H1 (cell line): ENCODE data around the gene TMPRSS9. TPM values are rescaled to one million over a fixed set of nuclear protein-coding genes. Genes with fewer than 3 reads are reported as not detected.

Experiments used
- GABPA ChIP-seq: IDR thresholded peaks from 2 replicates; pipeline ENCODE4 v1.6.1; 2011; ENCODE audit warnings: mild to moderate bottlenecking, low read length, moderate library complexity, borderline replicate concordance; ENCODE audit not compliant: insufficient read depth
- HDAC6 ChIP-seq: IDR thresholded peaks from one replicate; pipeline ENCODE4 v1.7.1; 2012; ENCODE audit warnings: low read depth, mild to moderate bottlenecking, inconsistent platforms, low read length, moderate library complexity
- POLR2A ChIP-seq, 2 experiments: IDR thresholded peaks; 1 replicate in 1 of 2; 2 replicates in 1 of 2; pipeline ENCODE4 v1.6.1; 2011; ENCODE audit warnings: low read depth in 2 of 2, low read length in 2 of 2, mild to moderate bottlenecking in 2 of 2; ENCODE audit errors: control extremely low read depth in 1 of 2
- RNF2 ChIP-seq: fragments of 200-900, 300-1000 bp; sonication (generic); IDR thresholded peaks from 2 replicates; pipeline ENCODE4 v1.7.1; 2016; ENCODE audit warnings: borderline replicate concordance, low read depth, mild to moderate bottlenecking, antibody characterized with exemption, low read length; ENCODE audit not compliant: poor library complexity, severe bottlenecking; ENCODE audit errors: missing control alignments
- RXRA ChIP-seq: IDR thresholded peaks from 2 replicates; pipeline ENCODE4 v1.6.1; 2011; ENCODE audit warnings: low read depth, mild to moderate bottlenecking, low read length, moderate library complexity; ENCODE audit not compliant: insufficient read depth
- SAP30 ChIP-seq: fragments of 300-600 bp; sonication (generic); IDR thresholded peaks from 2 replicates; pipeline ENCODE4 v1.7.1; 2012; ENCODE audit warnings: low read length, moderate library complexity, mild to moderate bottlenecking, inconsistent platforms; ENCODE audit not compliant: insufficient read depth, insufficient replicate concordance
- YY1 ChIP-seq: IDR thresholded peaks from 2 replicates; pipeline ENCODE4 v1.6.1; 2011; ENCODE audit warnings: low read depth, mild to moderate bottlenecking, low read length
- polyA plus RNA-seq, 7 experiments: library from polyadenylated mRNA; depleted of rRNA in 3 of 7; stranded (reverse) in 5 of 7; unstranded in 2 of 7; fragments of >200 nt in 5 of 7; fragments of 200-250 nt in 2 of 7; gene quantifications; 1 replicate in 5 of 7; 2 replicates in 1 of 7; 4 replicates in 1 of 7; pipeline versions ENCODE4 v1.2.1 to v1.2.3, GENCODE V29; 2011 to 2013; ENCODE audit warnings: missing spikeins in 2 of 7, mixed read lengths in 2 of 7
- total RNA-seq: library from RNA; stranded (reverse); fragmentation: NEBNext Ultra II Directional; extraction: Animal tissue kit (Norgen Biotek cat#: 25700); gene quantifications from 2 replicates; pipeline ENCODE4 v1.2.1, GENCODE V29; 2021
- TF ChIP-seq, protein P1 (sequence below): fragments of 300-600 bp; sonication (generic); IDR thresholded peaks from 2 replicates; pipeline ENCODE4 v1.7.1; 2012; ENCODE audit warnings: low read length, moderate library complexity, mild to moderate bottlenecking, inconsistent platforms; ENCODE audit not compliant: insufficient replicate concordance

The TMPRSS9 gene
- total and polyA plus RNA-seq, 2 of the 8 experiments (the other 6 are each of a cell fraction or from before 2014, with no cell fraction given): 0.15 to 0.19 TPM

DNA sequence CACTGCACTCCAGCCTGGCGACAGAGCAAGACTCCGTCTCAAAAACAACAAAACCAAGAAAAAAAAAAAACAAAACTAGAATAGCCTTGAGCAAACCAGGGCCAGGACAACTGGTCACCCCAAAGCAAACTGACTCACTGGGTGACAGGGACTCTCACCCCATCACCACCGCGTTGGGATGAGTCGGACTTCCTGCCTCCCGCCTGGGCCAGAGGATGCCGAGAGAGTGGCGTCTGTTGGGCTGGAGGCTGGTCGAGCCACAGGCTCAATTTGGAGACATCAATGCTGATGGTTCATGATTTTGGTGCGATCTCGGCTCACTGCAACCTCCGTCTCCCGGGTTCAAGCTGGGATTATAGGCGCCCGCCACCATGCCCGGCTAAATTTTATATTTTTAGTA is 11.6 kb downstream of the TMPRSS9 start (continued):
- TF ChIP-seq RNF2 (no peak), RXRA (no peak), YY1 (no peak), HDAC6 (no peak), SAP30 (no peak), GABPA (no peak), POLR2A (IDR thresholded peaks at IDR 0.05; ENCODE audit: control extremely low read depth in 1 of 2, low read depth in 2 of 2, low read length in 2 of 2) (no peak)
- TF ChIP-seq, protein P1, sequence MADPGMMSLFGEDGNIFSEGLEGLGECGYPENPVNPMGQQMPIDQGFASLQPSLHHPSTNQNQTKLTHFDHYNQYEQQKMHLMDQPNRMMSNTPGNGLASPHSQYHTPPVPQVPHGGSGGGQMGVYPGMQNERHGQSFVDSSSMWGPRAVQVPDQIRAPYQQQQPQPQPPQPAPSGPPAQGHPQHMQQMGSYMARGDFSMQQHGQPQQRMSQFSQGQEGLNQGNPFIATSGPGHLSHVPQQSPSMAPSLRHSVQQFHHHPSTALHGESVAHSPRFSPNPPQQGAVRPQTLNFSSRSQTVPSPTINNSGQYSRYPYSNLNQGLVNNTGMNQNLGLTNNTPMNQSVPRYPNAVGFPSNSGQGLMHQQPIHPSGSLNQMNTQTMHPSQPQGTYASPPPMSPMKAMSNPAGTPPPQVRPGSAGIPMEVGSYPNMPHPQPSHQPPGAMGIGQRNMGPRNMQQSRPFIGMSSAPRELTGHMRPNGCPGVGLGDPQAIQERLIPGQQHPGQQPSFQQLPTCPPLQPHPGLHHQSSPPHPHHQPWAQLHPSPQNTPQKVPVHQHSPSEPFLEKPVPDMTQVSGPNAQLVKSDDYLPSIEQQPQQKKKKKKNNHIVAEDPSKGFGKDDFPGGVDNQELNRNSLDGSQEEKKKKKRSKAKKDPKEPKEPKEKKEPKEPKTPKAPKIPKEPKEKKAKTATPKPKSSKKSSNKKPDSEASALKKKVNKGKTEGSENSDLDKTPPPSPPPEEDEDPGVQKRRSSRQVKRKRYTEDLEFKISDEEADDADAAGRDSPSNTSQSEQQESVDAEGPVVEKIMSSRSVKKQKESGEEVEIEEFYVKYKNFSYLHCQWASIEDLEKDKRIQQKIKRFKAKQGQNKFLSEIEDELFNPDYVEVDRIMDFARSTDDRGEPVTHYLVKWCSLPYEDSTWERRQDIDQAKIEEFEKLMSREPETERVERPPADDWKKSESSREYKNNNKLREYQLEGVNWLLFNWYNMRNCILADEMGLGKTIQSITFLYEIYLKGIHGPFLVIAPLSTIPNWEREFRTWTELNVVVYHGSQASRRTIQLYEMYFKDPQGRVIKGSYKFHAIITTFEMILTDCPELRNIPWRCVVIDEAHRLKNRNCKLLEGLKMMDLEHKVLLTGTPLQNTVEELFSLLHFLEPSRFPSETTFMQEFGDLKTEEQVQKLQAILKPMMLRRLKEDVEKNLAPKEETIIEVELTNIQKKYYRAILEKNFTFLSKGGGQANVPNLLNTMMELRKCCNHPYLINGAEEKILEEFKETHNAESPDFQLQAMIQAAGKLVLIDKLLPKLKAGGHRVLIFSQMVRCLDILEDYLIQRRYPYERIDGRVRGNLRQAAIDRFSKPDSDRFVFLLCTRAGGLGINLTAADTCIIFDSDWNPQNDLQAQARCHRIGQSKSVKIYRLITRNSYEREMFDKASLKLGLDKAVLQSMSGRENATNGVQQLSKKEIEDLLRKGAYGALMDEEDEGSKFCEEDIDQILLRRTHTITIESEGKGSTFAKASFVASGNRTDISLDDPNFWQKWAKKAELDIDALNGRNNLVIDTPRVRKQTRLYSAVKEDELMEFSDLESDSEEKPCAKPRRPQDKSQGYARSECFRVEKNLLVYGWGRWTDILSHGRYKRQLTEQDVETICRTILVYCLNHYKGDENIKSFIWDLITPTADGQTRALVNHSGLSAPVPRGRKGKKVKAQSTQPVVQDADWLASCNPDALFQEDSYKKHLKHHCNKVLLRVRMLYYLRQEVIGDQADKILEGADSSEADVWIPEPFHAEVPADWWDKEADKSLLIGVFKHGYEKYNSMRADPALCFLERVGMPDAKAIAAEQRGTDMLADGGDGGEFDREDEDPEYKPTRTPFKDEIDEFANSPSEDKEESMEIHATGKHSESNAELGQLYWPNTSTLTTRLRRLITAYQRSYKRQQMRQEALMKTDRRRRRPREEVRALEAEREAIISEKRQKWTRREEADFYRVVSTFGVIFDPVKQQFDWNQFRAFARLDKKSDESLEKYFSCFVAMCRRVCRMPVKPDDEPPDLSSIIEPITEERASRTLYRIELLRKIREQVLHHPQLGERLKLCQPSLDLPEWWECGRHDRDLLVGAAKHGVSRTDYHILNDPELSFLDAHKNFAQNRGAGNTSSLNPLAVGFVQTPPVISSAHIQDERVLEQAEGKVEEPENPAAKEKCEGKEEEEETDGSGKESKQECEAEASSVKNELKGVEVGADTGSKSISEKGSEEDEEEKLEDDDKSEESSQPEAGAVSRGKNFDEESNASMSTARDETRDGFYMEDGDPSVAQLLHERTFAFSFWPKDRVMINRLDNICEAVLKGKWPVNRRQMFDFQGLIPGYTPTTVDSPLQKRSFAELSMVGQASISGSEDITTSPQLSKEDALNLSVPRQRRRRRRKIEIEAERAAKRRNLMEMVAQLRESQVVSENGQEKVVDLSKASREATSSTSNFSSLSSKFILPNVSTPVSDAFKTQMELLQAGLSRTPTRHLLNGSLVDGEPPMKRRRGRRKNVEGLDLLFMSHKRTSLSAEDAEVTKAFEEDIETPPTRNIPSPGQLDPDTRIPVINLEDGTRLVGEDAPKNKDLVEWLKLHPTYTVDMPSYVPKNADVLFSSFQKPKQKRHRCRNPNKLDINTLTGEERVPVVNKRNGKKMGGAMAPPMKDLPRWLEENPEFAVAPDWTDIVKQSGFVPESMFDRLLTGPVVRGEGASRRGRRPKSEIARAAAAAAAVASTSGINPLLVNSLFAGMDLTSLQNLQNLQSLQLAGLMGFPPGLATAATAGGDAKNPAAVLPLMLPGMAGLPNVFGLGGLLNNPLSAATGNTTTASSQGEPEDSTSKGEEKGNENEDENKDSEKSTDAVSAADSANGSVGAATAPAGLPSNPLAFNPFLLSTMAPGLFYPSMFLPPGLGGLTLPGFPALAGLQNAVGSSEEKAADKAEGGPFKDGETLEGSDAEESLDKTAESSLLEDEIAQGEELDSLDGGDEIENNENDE: no peak
